GM19025 (cell line): ENCODE results near the gene ULK1.
"Not testable (repeated sequence)": the region's sequence is repeated elsewhere in the genome, so short reads cannot be mapped to it uniquely, and the experiment has no call there.

Source experiments
- ATAC-seq: cut with Tn5 transposase; IDR thresholded peaks from one replicate; pipeline ENCODE4 v1.9.1; 2021; ENCODE audit warnings: mild to moderate bottlenecking, low read depth, moderate library complexity; ENCODE audit not compliant: unreplicated experiment

The ULK1 gene

GRCh38 chr12:131861261-131862083, 33.0 kb upstream of the ULK1 start:
- no peak for ATAC-seq

DNA sequence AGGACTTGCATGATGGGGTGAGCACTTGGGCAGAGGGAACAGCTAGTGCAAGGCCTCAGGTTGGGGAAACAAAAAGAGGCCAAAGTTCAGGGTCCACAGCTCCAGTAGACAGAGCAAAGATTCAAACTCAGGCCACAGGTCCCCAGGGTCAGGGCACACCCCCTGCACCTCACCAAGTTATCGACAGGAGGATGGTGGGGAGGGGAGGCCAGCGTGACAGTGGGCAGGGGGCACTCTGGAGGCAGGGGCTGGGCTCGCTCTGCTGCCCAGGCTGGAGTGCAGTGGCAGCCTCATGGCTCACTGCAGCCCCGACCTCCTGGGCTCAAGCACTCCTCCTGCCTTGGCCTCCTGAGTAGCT, 32.4 kb upstream of the ULK1 start:
- ATAC-seq, result no peak

DNA sequence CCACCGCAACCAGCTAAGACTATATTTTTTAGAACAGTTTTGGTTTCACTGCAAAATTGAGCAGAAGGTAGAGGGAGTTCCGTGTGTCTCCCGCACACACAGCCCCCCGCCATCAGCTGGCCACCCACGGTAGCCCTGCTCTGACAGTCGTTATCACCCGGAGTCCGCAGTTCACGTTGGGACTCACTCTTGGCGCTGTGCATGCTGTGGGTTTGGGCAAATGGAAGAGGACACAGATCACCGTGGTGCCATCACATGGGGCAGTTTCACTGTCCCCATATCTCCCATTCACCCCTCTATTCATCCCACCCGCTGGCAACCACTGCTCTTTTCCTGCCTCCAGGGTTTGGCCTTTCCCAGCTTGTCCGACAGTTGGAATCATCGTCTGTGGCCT, 31.8 kb upstream of the ULK1 start:
- ATAC-seq, result no peak

- ATAC-seq, result no peak
These were observed 31.3 kb upstream of the ULK1 start for GRCh38 chr12:131862994-131863710.

GRCh38 chr12:131863711-131864396, 30.6 kb upstream of the ULK1 start:
- no peak for ATAC-seq

DNA sequence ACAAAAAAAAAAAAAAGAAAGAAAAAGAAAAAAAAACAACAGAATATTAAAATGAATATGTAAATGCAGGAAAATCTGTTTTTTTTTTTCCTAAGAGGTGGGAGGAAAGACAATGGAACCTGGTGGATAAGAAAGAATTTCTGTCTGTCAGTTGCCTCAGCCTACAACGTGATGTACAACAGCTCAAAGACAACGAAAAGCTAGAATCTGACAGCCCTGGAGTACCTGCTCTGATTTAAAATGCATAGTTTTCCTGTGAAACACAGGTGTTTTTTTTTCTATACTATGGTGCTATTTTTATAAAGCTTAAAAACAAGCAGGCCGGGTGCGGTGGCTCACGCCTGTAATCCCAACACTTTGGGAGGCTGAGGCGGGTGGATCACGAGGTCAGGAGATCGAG, 30.0 kb upstream of the ULK1 start:
- ATAC-seq, result no peak

- no peak for ATAC-seq
These were observed 29.1 kb upstream of the ULK1 start for GRCh38 chr12:131865180-131865875.

DNA sequence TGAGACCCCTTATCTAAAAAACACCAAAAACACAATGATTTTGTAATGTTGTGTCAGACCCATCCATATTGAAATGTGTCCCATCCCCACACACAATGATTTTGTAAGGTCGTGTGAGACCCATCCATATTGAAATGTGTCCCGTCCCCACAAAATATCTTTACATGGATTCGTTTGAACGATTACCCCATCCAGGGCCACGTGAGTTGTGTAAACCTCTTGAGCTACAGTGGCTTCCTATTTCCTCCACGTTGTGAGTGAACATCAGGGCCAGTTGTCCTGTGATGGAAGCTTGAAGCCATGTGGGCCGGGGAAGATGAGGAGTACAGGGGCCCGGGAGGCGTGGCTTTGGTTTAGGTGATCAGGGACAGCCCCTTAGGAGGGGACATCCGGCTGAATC, 27.0 kb upstream of the ULK1 start:
- ATAC-seq, result no peak

DNA sequence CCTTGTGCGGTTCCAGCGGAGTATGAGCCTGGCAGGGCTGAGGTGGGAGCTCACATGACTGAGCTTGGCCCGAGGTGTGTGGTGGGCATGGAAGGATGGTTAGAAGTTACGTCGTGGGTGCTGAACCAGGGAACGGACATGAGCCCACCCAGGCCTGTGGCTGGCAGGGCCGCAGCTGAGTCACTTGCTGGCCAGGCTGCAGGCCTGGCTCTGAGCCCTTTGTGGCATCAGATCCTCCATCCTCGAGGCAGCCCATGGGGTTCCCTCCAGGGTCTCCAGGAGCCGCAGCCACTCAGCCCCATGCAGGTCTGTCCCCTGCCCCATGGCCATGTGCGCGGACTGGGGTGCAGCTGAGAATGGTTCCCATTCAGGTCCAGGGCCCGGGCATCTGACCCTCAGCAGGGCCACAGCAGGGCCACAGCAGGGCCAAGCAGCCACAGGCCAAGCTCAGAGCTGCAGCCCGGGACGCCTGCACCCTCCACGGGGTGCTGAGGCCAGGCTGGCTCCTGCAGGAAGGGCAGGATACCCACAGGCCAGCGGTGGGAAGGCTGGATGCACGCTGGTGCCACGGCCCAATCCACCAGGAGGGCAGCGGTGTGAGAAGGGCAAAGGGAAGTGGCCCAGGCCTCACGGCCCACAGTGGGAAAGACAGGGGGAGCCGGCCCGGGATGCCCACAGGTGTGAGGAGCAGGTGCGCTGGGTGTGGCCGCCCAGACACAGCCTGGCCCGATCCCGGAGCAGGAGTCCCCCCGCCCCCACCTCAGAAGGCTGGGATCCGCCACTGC, 26.3 kb upstream of the ULK1 start:
- ATAC-seq, result no peak

DNA sequence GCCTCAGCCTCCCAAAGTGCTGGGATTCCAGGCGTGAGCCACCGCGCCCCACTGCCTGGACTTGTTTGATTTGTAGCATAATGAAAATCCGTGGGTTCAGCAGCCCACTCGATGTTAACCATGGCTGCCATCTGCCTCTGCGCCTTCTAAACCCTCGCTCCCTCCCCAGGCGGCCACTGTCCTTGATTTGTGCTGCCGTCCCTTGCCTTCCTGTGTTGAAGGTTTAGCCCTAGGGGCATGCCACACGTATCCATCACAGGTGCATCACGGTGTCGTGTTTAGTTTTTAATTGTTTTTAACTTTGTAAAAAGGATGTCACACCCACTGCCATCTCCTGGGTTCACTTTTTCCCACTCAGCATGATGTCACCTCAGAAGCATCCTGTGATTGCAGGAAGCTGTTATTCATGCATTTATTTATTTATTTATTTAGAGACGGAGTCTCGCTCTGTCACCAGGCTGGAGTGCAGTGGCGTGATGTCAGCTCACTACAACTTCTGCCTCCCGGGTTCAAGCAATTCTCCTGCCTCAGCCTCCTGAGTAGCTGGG, 24.5 kb upstream of the ULK1 start:
- ATAC-seq, result no peak

GRCh38 chr12:131871677-131872076, 22.7 kb upstream of the ULK1 start:
- no peak for ATAC-seq

DNA sequence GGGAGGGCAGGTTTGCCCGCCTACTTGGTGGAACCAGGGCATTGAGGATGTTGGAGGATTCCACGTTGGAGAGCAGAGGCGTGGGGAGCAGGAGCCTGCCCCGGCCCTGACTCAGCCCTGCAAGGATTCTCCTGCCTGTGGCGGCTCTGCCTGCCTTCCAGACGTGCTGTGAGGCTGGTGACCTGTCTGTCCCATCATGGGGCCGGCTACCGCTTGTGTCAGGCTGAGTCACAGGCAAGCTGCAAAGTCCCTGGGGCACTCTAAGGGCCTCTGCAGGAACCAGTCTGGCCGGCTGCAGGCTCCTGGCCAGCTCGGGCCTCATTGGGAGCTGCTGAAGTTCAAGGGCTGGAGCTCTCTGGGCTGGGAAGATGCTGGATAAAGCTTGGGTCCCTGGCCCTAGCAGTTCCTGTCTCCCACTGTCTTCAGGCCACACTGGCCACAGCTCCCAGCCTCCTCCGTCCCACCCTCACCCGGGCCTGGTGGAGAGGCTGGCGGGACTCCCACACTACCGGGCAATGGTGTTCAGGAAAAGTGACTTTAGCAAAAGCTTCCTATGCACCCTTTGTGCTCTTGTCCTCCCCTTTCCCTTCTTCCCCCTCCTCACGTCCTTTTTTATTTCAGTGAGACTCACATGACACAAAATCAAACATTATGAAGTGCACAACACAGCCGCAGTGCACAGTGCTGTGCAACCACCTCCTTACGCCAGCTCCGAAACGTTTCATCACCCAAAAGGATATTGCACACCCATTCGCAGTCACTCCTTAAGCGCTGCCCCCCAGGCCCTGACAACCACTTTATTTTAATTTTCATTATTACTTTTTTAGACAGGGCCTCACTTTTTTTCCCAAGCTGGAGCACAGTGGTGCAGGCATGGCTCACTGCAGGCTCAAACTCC, 22.0 kb upstream of the ULK1 start:
- ATAC-seq, result no peak

DNA sequence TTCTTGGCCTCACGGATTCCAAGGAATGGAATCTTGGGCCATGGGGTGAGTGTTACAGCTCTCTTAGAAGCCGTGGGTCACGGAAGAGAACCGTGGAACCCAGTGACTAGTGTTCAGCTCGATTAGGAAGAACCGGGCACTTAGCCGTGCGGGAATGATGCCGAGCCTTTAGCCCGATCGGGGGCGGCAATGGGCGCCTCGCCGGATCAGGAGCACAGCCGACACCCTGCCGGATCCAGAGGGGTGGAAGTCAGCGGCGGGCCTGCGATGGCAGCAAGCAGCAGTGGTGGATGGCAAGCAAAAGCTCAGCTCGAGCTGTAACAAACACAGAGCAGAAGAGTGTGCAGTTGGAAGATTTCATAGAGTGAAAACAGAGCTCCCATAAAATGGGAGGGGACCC, 21.1 kb upstream of the ULK1 start:
- ATAC-seq, result no peak

GRCh38 chr12:131874972-131875371, 19.4 kb upstream of the ULK1 start:
- not testable (repeated sequence) for ATAC-seq

DNA sequence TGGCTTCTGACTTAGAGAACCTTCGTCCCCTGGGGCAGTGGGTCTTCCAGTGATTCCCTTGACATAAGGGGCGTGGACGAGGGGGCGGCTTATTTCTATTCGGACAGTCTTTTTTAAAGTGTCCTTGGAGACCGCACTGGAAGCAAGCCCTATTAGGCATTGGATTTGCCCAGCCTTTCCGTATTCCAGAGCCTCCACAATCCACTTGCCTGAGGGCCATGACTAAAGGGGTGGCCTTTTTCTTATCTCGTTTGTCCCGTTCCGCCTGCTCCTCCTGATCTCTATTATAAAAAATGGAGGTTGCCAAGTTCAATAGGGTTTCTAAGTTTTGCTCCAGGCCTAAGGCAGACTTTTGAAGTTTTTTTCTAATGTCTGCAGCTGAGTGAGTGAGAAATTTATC, 17.2 kb upstream of the ULK1 start:
- ATAC-seq, result not testable (repeated sequence)

GRCh38 chr12:131878436-131878835, 16.0 kb upstream of the ULK1 start:
- not testable (repeated sequence) for ATAC-seq

GRCh38 chr12:131882804-131883520, 11.5 kb upstream of the ULK1 start:
- no peak for ATAC-seq

DNA sequence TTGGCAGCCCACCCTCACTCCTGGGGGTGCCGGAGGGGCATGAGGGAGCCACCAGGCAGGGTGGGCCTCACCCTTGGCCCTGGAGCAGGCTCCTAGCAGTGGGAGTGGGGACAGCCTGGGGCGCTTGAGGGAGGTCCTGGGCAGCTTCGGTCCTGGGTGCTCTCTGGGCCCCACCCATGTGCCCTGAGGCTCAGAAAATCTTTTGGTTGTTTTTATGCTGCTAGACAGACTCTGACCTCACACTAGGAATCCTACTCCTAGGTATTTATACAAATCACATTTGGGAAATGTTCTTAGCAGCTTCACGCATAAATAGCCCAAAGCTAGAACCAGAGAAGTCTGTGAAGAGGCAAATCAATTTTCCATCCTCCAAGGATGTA, 10.9 kb upstream of the ULK1 start:
- no peak for ATAC-seq
